Retinal pigment epithelial cell (primary cell): ENCODE data around the gene RETN.

Experiments
- DNase-seq: peaks from one replicate; pipeline ENCODE4 v3.0.0-alpha.2; 2010; ENCODE audit warnings: low read depth
- H3K4me3 ChIP-seq: 2 replicates; pipeline ENCODE4 v1.5.1; 2011; ENCODE audit warnings: mild to moderate bottlenecking, low read length, control low read depth, moderate library complexity
- TF ChIP-seq, protein P1 (sequence below): conservative IDR thresholded peaks from 2 replicates; pipeline ENCODE4 v1.5.1; 2011; ENCODE audit warnings: low read depth, low read length, control low read depth, inconsistent platforms

The RETN gene

DNA sequence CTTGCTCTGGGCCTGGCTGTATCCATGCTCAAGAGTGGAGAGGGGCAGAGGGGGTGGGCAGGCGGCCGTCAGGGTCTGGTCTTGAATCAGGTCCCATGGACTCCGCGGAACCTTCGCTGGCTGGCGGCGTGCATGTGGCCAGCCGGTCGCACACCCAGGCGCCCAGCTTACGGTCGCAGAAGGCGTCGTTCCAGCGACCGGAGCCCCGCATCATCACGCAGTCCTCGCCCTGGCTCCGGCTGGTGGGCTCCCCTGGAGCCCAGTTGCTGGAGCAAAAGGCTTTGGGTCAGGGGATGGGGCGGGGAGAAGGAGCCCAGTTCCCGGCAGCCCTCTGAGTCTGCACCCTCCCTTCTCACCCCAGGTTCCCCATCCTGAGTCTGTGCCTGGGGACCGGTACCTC lies 20.3 kb downstream of the RETN start:
- TF ChIP-seq, protein P1, sequence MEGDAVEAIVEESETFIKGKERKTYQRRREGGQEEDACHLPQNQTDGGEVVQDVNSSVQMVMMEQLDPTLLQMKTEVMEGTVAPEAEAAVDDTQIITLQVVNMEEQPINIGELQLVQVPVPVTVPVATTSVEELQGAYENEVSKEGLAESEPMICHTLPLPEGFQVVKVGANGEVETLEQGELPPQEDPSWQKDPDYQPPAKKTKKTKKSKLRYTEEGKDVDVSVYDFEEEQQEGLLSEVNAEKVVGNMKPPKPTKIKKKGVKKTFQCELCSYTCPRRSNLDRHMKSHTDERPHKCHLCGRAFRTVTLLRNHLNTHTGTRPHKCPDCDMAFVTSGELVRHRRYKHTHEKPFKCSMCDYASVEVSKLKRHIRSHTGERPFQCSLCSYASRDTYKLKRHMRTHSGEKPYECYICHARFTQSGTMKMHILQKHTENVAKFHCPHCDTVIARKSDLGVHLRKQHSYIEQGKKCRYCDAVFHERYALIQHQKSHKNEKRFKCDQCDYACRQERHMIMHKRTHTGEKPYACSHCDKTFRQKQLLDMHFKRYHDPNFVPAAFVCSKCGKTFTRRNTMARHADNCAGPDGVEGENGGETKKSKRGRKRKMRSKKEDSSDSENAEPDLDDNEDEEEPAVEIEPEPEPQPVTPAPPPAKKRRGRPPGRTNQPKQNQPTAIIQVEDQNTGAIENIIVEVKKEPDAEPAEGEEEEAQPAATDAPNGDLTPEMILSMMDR = no peak
- no peak for DNase-seq
- no peak overlapping the region for H3K4me3 ChIP-seq

DNA sequence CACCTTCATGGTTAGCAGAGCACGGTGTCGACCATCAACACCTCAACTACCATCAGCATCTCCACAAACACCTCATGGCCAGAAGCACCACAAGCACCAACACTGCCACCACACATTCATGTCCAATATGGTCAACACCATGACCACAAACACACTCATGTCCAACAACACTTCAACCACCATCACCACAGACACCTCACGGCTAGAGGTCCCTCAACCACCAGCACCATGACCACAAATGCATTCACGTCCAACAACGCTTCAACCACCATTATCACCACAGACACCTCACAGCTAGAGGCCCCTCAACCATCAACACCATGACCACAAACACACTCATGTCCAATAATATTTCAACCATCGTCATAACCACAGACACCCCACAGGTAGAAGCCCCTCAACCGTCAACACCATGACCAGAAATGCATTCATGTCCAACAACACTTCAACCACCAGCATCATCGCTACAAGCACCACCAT lies 22.0 kb downstream of the RETN start:
- H3K4me3 ChIP-seq = no peak overlapping the region
- TF ChIP-seq, protein P1 = no peak
- DNase-seq = no peak

DNA sequence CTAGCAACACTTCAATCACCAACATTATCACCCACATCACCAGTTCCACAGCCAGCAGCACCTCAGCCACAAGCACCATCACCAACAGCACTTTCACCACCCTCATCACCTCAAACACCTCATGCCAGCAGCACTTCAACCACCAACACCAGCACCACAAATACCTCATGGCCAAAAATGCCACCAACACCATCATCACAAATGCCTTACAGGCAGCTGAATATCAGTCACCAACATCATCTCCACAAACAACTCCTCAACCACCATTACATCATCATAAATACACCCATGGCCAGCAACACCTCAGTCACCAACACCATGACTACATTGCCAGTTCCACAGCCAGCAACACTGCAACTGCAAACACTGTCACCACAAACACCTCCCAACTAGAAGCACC lies 22.6 kb downstream of the RETN start:
- TF ChIP-seq, protein P1 = no peak
- no peak for DNase-seq
- H3K4me3 ChIP-seq = no peak overlapping the region

- TF ChIP-seq, protein P1 = no peak
- H3K4me3 ChIP-seq = no peak overlapping the region
- no peak for DNase-seq
These were observed 23.7 kb downstream of the RETN start for GRCh38 chr19:7692417-7693088.

DNA sequence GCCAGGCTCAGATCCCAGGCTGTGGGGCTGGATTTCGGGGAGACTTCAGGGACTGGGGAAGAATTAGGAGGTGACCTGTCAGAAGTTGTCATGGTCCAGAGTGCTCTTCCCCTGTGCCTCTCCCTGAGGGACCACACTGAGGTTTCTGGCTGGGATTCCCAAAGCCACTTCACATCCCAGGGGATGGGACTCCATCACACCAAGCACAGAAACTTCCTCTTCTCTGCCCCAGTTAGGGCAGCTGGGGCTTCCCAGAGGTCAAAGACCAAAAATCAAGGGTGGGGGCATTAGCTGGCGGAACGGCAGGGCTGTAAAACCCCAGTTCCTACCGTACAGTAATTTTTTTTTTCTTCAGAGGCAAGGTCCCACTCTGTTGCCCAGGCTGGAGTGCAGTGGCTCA lies 25.6 kb downstream of the RETN start:
- H3K4me3 ChIP-seq = no peak overlapping the region
- DNase-seq = no peak
- TF ChIP-seq, protein P1 = no peak

DNA sequence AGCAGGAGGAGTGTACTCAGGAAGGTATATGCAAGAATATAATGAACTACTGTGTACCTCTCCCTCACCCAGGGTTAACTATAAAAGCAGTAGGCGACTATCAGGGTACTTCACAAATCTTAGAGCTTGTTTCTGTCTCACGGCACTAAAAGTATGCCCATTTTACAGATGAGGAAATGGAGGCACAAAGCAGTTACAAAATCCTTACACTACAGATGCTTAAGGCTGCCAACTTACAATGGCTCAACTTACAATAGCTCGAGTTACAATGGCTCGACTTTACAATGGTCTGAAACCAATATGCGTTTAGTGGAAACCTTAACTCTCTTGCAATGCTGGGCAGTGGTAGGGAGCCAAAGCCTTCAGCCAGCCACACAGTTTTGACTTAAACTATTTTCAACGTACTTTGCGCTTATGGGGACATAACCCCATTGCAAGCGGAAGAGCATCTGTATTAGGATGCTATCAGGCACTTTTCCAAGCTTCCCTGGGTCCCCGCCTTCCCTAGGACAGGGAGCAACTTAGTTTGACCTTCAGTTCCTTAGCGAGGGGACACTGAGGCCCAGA lies 29.0 kb downstream of the RETN start:
- TF ChIP-seq, protein P1 = no peak
- H3K4me3 ChIP-seq = no peak overlapping the region
- no peak for DNase-seq

DNA sequence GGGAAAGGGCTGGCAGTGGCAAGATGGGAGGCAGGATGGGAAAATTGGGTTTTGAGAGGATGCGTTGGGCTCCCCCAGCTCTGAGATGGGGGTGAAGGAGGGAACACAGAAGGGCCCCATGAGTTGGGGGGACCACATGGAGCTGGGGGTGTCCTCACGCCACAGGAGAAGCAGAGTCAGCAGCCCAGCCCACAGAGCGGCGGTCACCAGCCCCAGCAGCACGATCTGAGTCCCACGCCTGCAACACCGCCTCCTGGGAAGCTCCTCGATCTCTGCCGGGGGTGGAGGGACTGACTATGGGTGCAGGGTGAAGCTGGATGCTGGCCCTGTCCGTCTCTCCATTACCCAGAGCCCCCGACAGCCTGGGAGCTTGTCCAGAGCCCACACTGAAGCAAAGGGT lies 29.7 kb downstream of the RETN start:
- DNase-seq = no peak

More for the DNA sequence above, 29.7 kb downstream of the RETN start:
- TF ChIP-seq, protein P1 = no peak
- H3K4me3 ChIP-seq = no peak overlapping the region
